GM20000 (cell line): ENCODE measurements around the gene EMP1.

ENCODE experiments used
- DNase-seq: peaks from one replicate; pipeline ENCODE4 v3.0.0; 2012; ENCODE audit warnings: low spot score
- CTCF ChIP-seq: IDR thresholded peaks from 2 replicates; pipeline ENCODE4 v1.5.1; 2012; ENCODE audit warnings: mild to moderate bottlenecking, control low read depth; ENCODE audit errors: extremely low read depth, missing control alignments

EMP1 gene

GRCh38 chr12:13179211-13180074 is 17.1 kb upstream of the EMP1 start:
- no peak for DNase-seq
- TF ChIP-seq CTCF, result no peak

GRCh38 chr12:13181375-13182070 is 15.0 kb upstream of the EMP1 start:
- no peak for DNase-seq
- TF ChIP-seq CTCF, result no peak

GRCh38 chr12:13182881-13183280 is 13.6 kb upstream of the EMP1 start:
- TF ChIP-seq CTCF, result no peak
- DNase-seq, result no peak

- DNase-seq, result no peak
These were observed 12.9 kb upstream of the EMP1 start for GRCh38 chr12:13183620-13184019.

GRCh38 chr12:13186302-13186701 is 10.2 kb upstream of the EMP1 start:
- DNase-seq, result no peak
- TF ChIP-seq CTCF, result no peak

More at GRCh38 chr12:13183620-13184019, 12.9 kb upstream of the EMP1 start:
- no peak for TF ChIP-seq CTCF

GRCh38 chr12:13187399-13187798 is 9.1 kb upstream of the EMP1 start:
- no peak for TF ChIP-seq CTCF
- no peak for DNase-seq

- DNase-seq, result no peak
- TF ChIP-seq CTCF, result no peak
These were observed 7.3 kb upstream of the EMP1 start for GRCh38 chr12:13189264-13189663.
